H9 (cell line): ENCODE data around the gene CTCFL. TPM values are rescaled to one million over a fixed set of nuclear protein-coding genes. Genes with fewer than 3 reads are reported as not detected.
A peak's percentile ranks its signal among the peaks of the same experiment; 100 is the strongest.

Experiments
- DNase-seq: peaks from one replicate; pipeline ENCODE4 v3.0.0-alpha.2; 2017
- H2AFZ ChIP-seq: one replicate; pipeline ENCODE4 v1.6.1; 2013; ENCODE audit warnings: mild to moderate bottlenecking, low read length, control low read depth, moderate library complexity
- H2AK5ac ChIP-seq: 2 replicates; pipeline ENCODE4 v1.6.1; 2013; ENCODE audit warnings: low read length, control low read depth, mixed read lengths; ENCODE audit not compliant: insufficient read length
- H2BK120ac ChIP-seq: one replicate; pipeline ENCODE4 v1.6.1; 2013; ENCODE audit warnings: low read depth, mild to moderate bottlenecking, low read length, control low read depth, inconsistent platforms; ENCODE audit not compliant: poor library complexity, severe bottlenecking
- H2BK12ac ChIP-seq: 2 replicates; pipeline ENCODE4 v1.6.1; 2013; ENCODE audit warnings: low read length, control low read depth, mixed read lengths, low read depth; ENCODE audit not compliant: insufficient read length
- H2BK15ac ChIP-seq: 2 replicates; pipeline ENCODE4 v1.6.1; 2013; ENCODE audit warnings: low read depth, low read length, control low read depth
- H2BK20ac ChIP-seq: one replicate; pipeline ENCODE4 v1.6.1; 2013; ENCODE audit warnings: low read depth, mild to moderate bottlenecking, low read length, control low read depth, inconsistent platforms; ENCODE audit not compliant: poor library complexity, severe bottlenecking
- H2BK5ac ChIP-seq: 2 replicates; pipeline ENCODE4 v1.6.1; 2013; ENCODE audit warnings: low read length, control low read depth, mixed read lengths; ENCODE audit not compliant: insufficient read length
- H3K14ac ChIP-seq: 2 replicates; pipeline ENCODE4 v1.6.1; 2013; ENCODE audit warnings: low read length, control low read depth; ENCODE audit not compliant: insufficient read depth
- H3K18ac ChIP-seq: 2 replicates; pipeline ENCODE4 v1.6.1; 2013; ENCODE audit warnings: low read depth, mild to moderate bottlenecking, mixed read lengths, low read length, control low read depth; ENCODE audit not compliant: insufficient read length
- H3K23ac ChIP-seq: 2 replicates; pipeline ENCODE4 v1.6.1; 2013; ENCODE audit warnings: low read length, control low read depth, mixed read lengths, low read depth; ENCODE audit not compliant: insufficient read length
- H3K23me2 ChIP-seq: 2 replicates; pipeline ENCODE4 v1.6.1; 2013; ENCODE audit warnings: low read depth, mild to moderate bottlenecking, mixed read lengths, low read length, control low read depth; ENCODE audit not compliant: insufficient read length, poor library complexity, severe bottlenecking
- H3K27ac ChIP-seq: 2 replicates; pipeline ENCODE4 v1.5.1; 2013; ENCODE audit warnings: low read length, control low read depth, mixed read lengths, low read depth; ENCODE audit not compliant: insufficient read length
- H3K27me3 ChIP-seq: 2 replicates; pipeline ENCODE4 v1.6.1; 2013; ENCODE audit warnings: low read length, control low read depth, inconsistent platforms; ENCODE audit not compliant: insufficient read depth
- H3K4ac ChIP-seq: 2 replicates; pipeline ENCODE4 v1.6.1; 2013; ENCODE audit warnings: low read depth, mild to moderate bottlenecking, control low read depth, inconsistent platforms, low read length, moderate library complexity
- H3K4me1 ChIP-seq: 2 replicates; pipeline ENCODE4 v1.6.1; 2013; ENCODE audit warnings: low read length, control low read depth, inconsistent platforms; ENCODE audit not compliant: insufficient read depth
- H3K4me2 ChIP-seq: 2 replicates; pipeline ENCODE4 v1.6.1; 2013; ENCODE audit warnings: low read length, control low read depth, mixed read lengths; ENCODE audit not compliant: insufficient read length, insufficient read depth
- H3K56ac ChIP-seq: 2 replicates; pipeline ENCODE4 v1.6.1; 2013; ENCODE audit warnings: low read depth, mild to moderate bottlenecking, mixed read lengths, low read length, control low read depth; ENCODE audit not compliant: insufficient read length
- H3K79me1 ChIP-seq: 2 replicates; pipeline ENCODE4 v1.6.1; 2013; ENCODE audit warnings: low read depth, mild to moderate bottlenecking, moderate library complexity, low read length, control low read depth, inconsistent platforms; ENCODE audit not compliant: insufficient read depth, poor library complexity, severe bottlenecking
- H3K79me2 ChIP-seq: 2 replicates; pipeline ENCODE4 v1.6.1; 2013; ENCODE audit warnings: low read length, control low read depth, inconsistent platforms; ENCODE audit not compliant: insufficient read depth
- H3K9ac ChIP-seq: 2 replicates; pipeline ENCODE4 v1.6.1; 2013; ENCODE audit warnings: low read length, control low read depth, mixed read lengths; ENCODE audit not compliant: insufficient read length; ENCODE audit errors: extremely low read depth
- H3K9me3 ChIP-seq: one replicate; pipeline ENCODE4 v1.6.1; 2013; ENCODE audit warnings: low read depth, low read length, inconsistent platforms; ENCODE audit not compliant: control insufficient read depth
- H3T11ph ChIP-seq: one replicate; pipeline ENCODE4 v1.6.1; 2013; ENCODE audit warnings: mild to moderate bottlenecking, low read length, control low read depth, inconsistent platforms
- H4K20me1 ChIP-seq: one replicate; pipeline ENCODE4 v1.6.1; 2013; ENCODE audit not compliant: control insufficient read depth, insufficient read length, insufficient read depth
- H4K5ac ChIP-seq: 2 replicates; pipeline ENCODE4 v1.6.1; 2013; ENCODE audit warnings: low read depth, mild to moderate bottlenecking, mixed read lengths, low read length, control low read depth; ENCODE audit not compliant: insufficient read length
- H4K8ac ChIP-seq: replicated peaks from 2 replicates; pipeline ENCODE4 v1.6.1; 2013; ENCODE audit warnings: low read length, control low read depth, mixed read lengths, low read depth; ENCODE audit not compliant: insufficient read length
- H4K91ac ChIP-seq: 2 replicates; pipeline ENCODE4 v1.6.1; 2013; ENCODE audit warnings: low read depth, mild to moderate bottlenecking, moderate library complexity, mixed read lengths, low read length, control low read depth; ENCODE audit not compliant: insufficient read length
- H3K27ac Mint-ChIP-seq, 3 experiments: 2 replicates in 2 of 3; 3 replicates in 1 of 3; pipeline ENCODE4 v1.8.0; 2020 to 2021; ENCODE audit warnings: mixed read lengths in 3 of 3, mild to moderate bottlenecking in 1 of 3, moderate library complexity in 1 of 3
- H3K27me3 Mint-ChIP-seq: 2 replicates; pipeline ENCODE4 v1.8.0; 2021; ENCODE audit warnings: low read depth, mild to moderate bottlenecking, moderate library complexity, mixed read lengths
- H3K36me3 Mint-ChIP-seq, 3 experiments: 2 replicates in 2 of 3; 3 replicates in 1 of 3; pipeline ENCODE4 v1.8.0; 2020 to 2021; ENCODE audit warnings: low read depth in 3 of 3, mixed read lengths in 3 of 3; ENCODE audit not compliant: insufficient read depth in 1 of 3
- H3K4me1 Mint-ChIP-seq, 2 experiments: 2 replicates each; pipeline ENCODE4 v1.8.0; 2020; ENCODE audit warnings: mixed read lengths in 2 of 2
- H3K4me3 Mint-ChIP-seq, 2 experiments: 2 replicates in 1 of 2; 3 replicates in 1 of 2; pipeline ENCODE4 v1.8.0; 2020 to 2021; ENCODE audit warnings: mild to moderate bottlenecking in 2 of 2, mixed read lengths in 2 of 2, moderate library complexity in 1 of 2
- H3K9me3 Mint-ChIP-seq, 2 experiments: 2 replicates in 1 of 2; 3 replicates in 1 of 2; pipeline ENCODE4 v1.8.0; 2020; ENCODE audit warnings: mild to moderate bottlenecking in 2 of 2, mixed read lengths in 2 of 2, moderate library complexity in 1 of 2
- WGBS: extraction: QIAGEN DNeasy Blood & Tissue Kit; methylation state at CpG from one replicate; pipeline ENCODE4 v1.1.7; 2013; ENCODE audit warnings: missing lambda C conversion rate, low lambda C conversion rate, mixed read lengths; ENCODE audit not compliant: insufficient read length; ENCODE audit errors: extremely low coverage; 5-methylcytosine and 5-hydroxymethylcytosine counted together
- total RNA-seq: library from RNA; stranded (reverse); gene quantifications from 2 replicates; pipeline ENCODE4 v1.2.1, GENCODE V29; 2021
- TF ChIP-seq, protein P1 (sequence below): fragments of 200-600 bp; sonication (generic); conservative IDR thresholded peaks from 3 replicates; pipeline ENCODE4 v1.8.0; 2021; ENCODE audit warnings: antibody characterized with exemption, mild to moderate bottlenecking

CTCFL gene
- total RNA-seq, 1 experiment from 2014 or later: 0.90 TPM

- no peak overlapping the region for H2BK5ac ChIP-seq
- H3K79me1 ChIP-seq: no peaks in the 10 kb centered on the region
- Mint-ChIP-seq H3K27ac (0 out of 7 replicates have a peak overlapping the region, but pooled peaks of 2 of the 3 experiments have one; percentile 2 to 16), H3K4me1 (peaks cover 4 to 17% of the 10 kb centered on the region in 2 experiments; a peak in 3 of 4 replicates), H3K27me3 (peaks cover 11% of the 10 kb centered on the region), H3K4me3 (no peak overlapping the region), H3K36me3 (no peaks in the 10 kb centered on the region), H3K9me3 (peaks cover 0 to 2% of the 10 kb centered on the region in 2 experiments; a peak in 2 of 5 replicates)
- no peak overlapping the region for H2BK20ac ChIP-seq
- TF ChIP-seq, protein P1, sequence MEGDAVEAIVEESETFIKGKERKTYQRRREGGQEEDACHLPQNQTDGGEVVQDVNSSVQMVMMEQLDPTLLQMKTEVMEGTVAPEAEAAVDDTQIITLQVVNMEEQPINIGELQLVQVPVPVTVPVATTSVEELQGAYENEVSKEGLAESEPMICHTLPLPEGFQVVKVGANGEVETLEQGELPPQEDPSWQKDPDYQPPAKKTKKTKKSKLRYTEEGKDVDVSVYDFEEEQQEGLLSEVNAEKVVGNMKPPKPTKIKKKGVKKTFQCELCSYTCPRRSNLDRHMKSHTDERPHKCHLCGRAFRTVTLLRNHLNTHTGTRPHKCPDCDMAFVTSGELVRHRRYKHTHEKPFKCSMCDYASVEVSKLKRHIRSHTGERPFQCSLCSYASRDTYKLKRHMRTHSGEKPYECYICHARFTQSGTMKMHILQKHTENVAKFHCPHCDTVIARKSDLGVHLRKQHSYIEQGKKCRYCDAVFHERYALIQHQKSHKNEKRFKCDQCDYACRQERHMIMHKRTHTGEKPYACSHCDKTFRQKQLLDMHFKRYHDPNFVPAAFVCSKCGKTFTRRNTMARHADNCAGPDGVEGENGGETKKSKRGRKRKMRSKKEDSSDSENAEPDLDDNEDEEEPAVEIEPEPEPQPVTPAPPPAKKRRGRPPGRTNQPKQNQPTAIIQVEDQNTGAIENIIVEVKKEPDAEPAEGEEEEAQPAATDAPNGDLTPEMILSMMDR: no peak
- H3K4me1 ChIP-seq: no peaks in the 10 kb centered on the region
- no peak overlapping the region for H2BK15ac ChIP-seq
- H4K91ac ChIP-seq: no peak overlapping the region
- H3K18ac ChIP-seq: no peak overlapping the region
- no peak overlapping the region for H4K5ac ChIP-seq
- no peak overlapping the region for H2AK5ac ChIP-seq
- no peak for DNase-seq
- no peak overlapping the region for H2BK120ac ChIP-seq
- no peak overlapping the region for H3T11ph ChIP-seq
- H2AFZ ChIP-seq: no peak overlapping the region
- WGBS: no CpG with 5 or more reads among the region's 14 CpGs
- H3K4me2 ChIP-seq: no peak overlapping the region
- H3K23ac ChIP-seq: no peak overlapping the region
- H3K56ac ChIP-seq: no peak overlapping the region
- H3K14ac ChIP-seq: no peak overlapping the region
- no peak overlapping the region for H3K4ac ChIP-seq
- H2BK12ac ChIP-seq: no peak overlapping the region
- peaks cover 3% of the 10 kb centered on the region; the same call in 1 of the 2 replicates for H3K27me3 ChIP-seq
- no peaks in the 10 kb centered on the region for H4K20me1 ChIP-seq
- no peaks in the 10 kb centered on the region for H3K23me2 ChIP-seq
- H3K27ac ChIP-seq: no peak overlapping the region
- H3K9me3 ChIP-seq: no peaks in the 10 kb centered on the region
- H3K9ac ChIP-seq: no peak overlapping the region
- H3K79me2 ChIP-seq: no peaks in the 10 kb centered on the region
- no peak overlapping the region for H4K8ac ChIP-seq
These were observed 75.3 kb downstream of the CTCFL start for GRCh38 chr20:57449398-57450354.
